Anterior cingulate cortex (tissue), 58 donors: Measurements from ENCODE around the gene PBX2.
"Not testable (repeated sequence)": the region's sequence is repeated elsewhere in the genome, so short reads cannot be mapped to it uniquely, and the experiment has no call there.

Experiments used
- DNase-seq, 58 donors: peaks; one replicate each; lab custom pipeline; 2025; lab: John Stamatoyannopoulos, UW

PBX2 gene

GRCh38 chr6:32203426-32204267, 13.6 kb upstream of the PBX2 start:
- no peak for DNase-seq

- no peak for DNase-seq
Observed at GRCh38 chr6:32202186-32202585, 12.2 kb upstream of the PBX2 start.

GRCh38 chr6:32200711-32201475, 10.9 kb upstream of the PBX2 start:
- DNase-seq, result no peak

GRCh38 chr6:32198866-32199265, 8.9 kb upstream of the PBX2 start:
- no peak for DNase-seq

GRCh38 chr6:32198345-32198696, 8.3 kb upstream of the PBX2 start:
- no peak for DNase-seq

- peak in 24 of 58 donors; percentile 19 to 70 (median 46) for DNase-seq
Observed at GRCh38 chr6:32196682-32197616, 6.9 kb upstream of the PBX2 start.

GRCh38 chr6:32195902-32196681, 6.1 kb upstream of the PBX2 start:
- peak; percentile 42 to 97 (median 90) for DNase-seq

- peak; percentile 88 to 100 (median 100) for DNase-seq
Observed at GRCh38 chr6:32195652-32195901, 5.6 kb upstream of the PBX2 start.

- peak in 17 of 58 donors; percentile 10 to 79 (median 52) for DNase-seq
Observed at GRCh38 chr6:32194825-32195651, 5.0 kb upstream of the PBX2 start.

- DNase-seq, result no peak
Observed at GRCh38 chr6:32194388-32194787, 4.4 kb upstream of the PBX2 start.

- DNase-seq, result not testable (repeated sequence)
Observed at GRCh38 chr6:32193096-32193495, 3.1 kb upstream of the PBX2 start.

- peak in 7 of 58 donors; percentile 5 to 42 (median 17) for DNase-seq
Observed at GRCh38 chr6:32192608-32193039, 2.6 kb upstream of the PBX2 start, which contains the start of gene GPSM3. TSS of gene GPSM3 (minus strand) at chr6:32192643. CDS start at chr6:32192513, 130 bp downstream.

- no peak for DNase-seq
Observed at GRCh38 chr6:32191696-32192607, 1.9 kb upstream of the PBX2 start.

GRCh38 chr6:32190911-32191677, 1.1 kb upstream of the PBX2 start:
- no peak for DNase-seq

- DNase-seq, result peak in 7 of 58 donors; percentile 43 to 86 (median 61)
Observed at GRCh38 chr6:32189742-32190053, 304 bp downstream of the PBX2 start.

- peak in 1 of 58 donors; percentile 26 for DNase-seq
Observed at GRCh38 chr6:32189069-32189741, 797 bp downstream of the PBX2 start.
